HG02763 (cell line): ENCODE measurements around the gene CNDP2.
"Not testable (repeated sequence)": the region's sequence is repeated elsewhere in the genome, so short reads cannot be mapped to it uniquely, and the experiment has no call there.

Experiments used
- ATAC-seq: cut with Tn5 transposase; IDR thresholded peaks from one replicate; pipeline ENCODE4 v1.9.1; 2021; ENCODE audit warnings: mild to moderate bottlenecking, moderate library complexity; ENCODE audit not compliant: unreplicated experiment

Gene CNDP2

GRCh38 chr18:74499633-74500032, 3.5 kb downstream of the CNDP2 start:
- ATAC-seq: peak; percentile 45

- ATAC-seq: no peak
Observed at GRCh38 chr18:74500372-74500771, 4.2 kb downstream of the CNDP2 start.

- ATAC-seq: not testable (repeated sequence)
Observed at GRCh38 chr18:74500774-74501173, 4.6 kb downstream of the CNDP2 start.

GRCh38 chr18:74501386-74501785, 5.2 kb downstream of the CNDP2 start:
- no peak for ATAC-seq

- no peak for ATAC-seq
Observed at GRCh38 chr18:74503137-74503536, 7.0 kb downstream of the CNDP2 start.

- no peak for ATAC-seq
Observed at GRCh38 chr18:74505776-74506175, 9.6 kb downstream of the CNDP2 start.

- no peak for ATAC-seq
Observed at GRCh38 chr18:74506448-74507084, 10.4 kb downstream of the CNDP2 start.

- no peak for ATAC-seq
Observed at GRCh38 chr18:74507097-74507881, 11.1 kb downstream of the CNDP2 start.

- ATAC-seq: no peak
Observed at GRCh38 chr18:74507927-74508326, 11.8 kb downstream of the CNDP2 start.

- ATAC-seq: no peak
Observed at GRCh38 chr18:74508366-74508765, 12.2 kb downstream of the CNDP2 start.

- no peak for ATAC-seq
Observed at GRCh38 chr18:74508821-74509225, 12.7 kb downstream of the CNDP2 start.

- no peak for ATAC-seq
Observed at GRCh38 chr18:74509856-74510769, 13.9 kb downstream of the CNDP2 start.

GRCh38 chr18:74510770-74511095, 14.6 kb downstream of the CNDP2 start:
- no peak for ATAC-seq

GRCh38 chr18:74511823-74512222, 15.7 kb downstream of the CNDP2 start:
- no peak for ATAC-seq

GRCh38 chr18:74512321-74513053, 16.3 kb downstream of the CNDP2 start:
- no peak for ATAC-seq

GRCh38 chr18:74513149-74513882, 17.2 kb downstream of the CNDP2 start:
- no peak for ATAC-seq

- no peak for ATAC-seq
Observed at GRCh38 chr18:74513883-74514205, 17.7 kb downstream of the CNDP2 start.

GRCh38 chr18:74514860-74515495, 18.8 kb downstream of the CNDP2 start:
- ATAC-seq: no peak

- no peak for ATAC-seq
Observed at GRCh38 chr18:74515620-74516231, 19.6 kb downstream of the CNDP2 start.
